ENCODE data around the gene AKNA. TPM values are rescaled to one million over a fixed set of nuclear protein-coding genes. Genes with fewer than 3 reads are reported as not detected.

Gene AKNA
- total RNA-seq, 2 experiments from 2014 or later, result 61.4 to 203 TPM

- Histone ChIP-seq H3K27ac (ENCODE audit: low read depth, low read length, poor library complexity, severe bottlenecking) (no peak overlapping the region), H3K79me2 (ENCODE audit: insufficient read depth, low read depth, low read length) (no peaks in the 10 kb centered on the region), H3K9me2 (ENCODE audit: insufficient read depth, low read length) (no peaks in the 10 kb centered on the region), H3K4me1 (ENCODE audit: insufficient read depth, low read length, poor library complexity, severe bottlenecking) (no peaks in the 10 kb centered on the region), H3K36me3 (ENCODE audit: insufficient read depth, low read length) (no peaks in the 10 kb centered on the region), H3K9me3 (ENCODE audit: low read length) (no peaks in the 10 kb centered on the region), H3K4me3 (ENCODE audit: low read depth, low read length, poor library complexity, severe bottlenecking) (no peak overlapping the region), H4K20me1 (ENCODE audit: insufficient read depth, low read length) (no peaks in the 10 kb centered on the region), H3K4me2 (ENCODE audit: low read length) (no peak overlapping the region), H2AFZ (ENCODE audit: low read length) (no peak overlapping the region)
- BruUV-seq (replicated peaks), result no TSS peak
- no peak for DNase-seq (ENCODE audit: low spot score)
- intact Hi-C loops (cut with micrococcal nuclease; ENCODE audit: unreplicated experiment), result no loop called here
- TF ChIP-seq EZH2phosphoT487 (IDR thresholded peaks at IDR 0.05; ENCODE audit: borderline replicate concordance, low read depth, low read length), result no peak
- TF ChIP-seq CTCF (conservative IDR thresholded peaks at IDR 0.05; ENCODE audit: low read length), result no peak
- ChIA-PET POLR2A (interaction anchor here (0.7 to 1.0 kb wide), 2 partner anchors 16 to 121 kb away, joined by 3 read pairs; no protein-coding TSS in a partner anchor), CTCF (ENCODE audit: unreplicated experiment) (interaction anchor here (0.5 to 0.9 kb wide), 2 partner anchors 12 to 102 kb away, joined by 3 read pairs; no protein-coding TSS in a partner anchor)
These were observed 29.1 kb upstream of the AKNA start for GRCh38 chr9:114416906-114417305.

- CTCF ChIA-PET (ENCODE audit: unreplicated experiment), result no interaction called here
- TF ChIP-seq EZH2phosphoT487 (IDR thresholded peaks at IDR 0.05; ENCODE audit: borderline replicate concordance, low read depth, low read length) (no peak), CTCF (conservative IDR thresholded peaks at IDR 0.05; ENCODE audit: low read length) (no peak)
These were observed 28.5 kb upstream of the AKNA start for GRCh38 chr9:114416290-114416689.

GRCh38 chr9:114414346-114414745 lies 26.6 kb upstream of the AKNA start:
- no peaks in the 10 kb centered on the region for H4K20me1 ChIP-seq (ENCODE audit: insufficient read depth, low read length)
- intact Hi-C loops (cut with micrococcal nuclease; ENCODE audit: unreplicated experiment), result no loop called here
- H2AFZ ChIP-seq (ENCODE audit: low read length), result no peak overlapping the region
- H3K4me2 ChIP-seq (ENCODE audit: low read length), result no peak overlapping the region
- ChIA-PET CTCF (ENCODE audit: unreplicated experiment) (interaction anchor here (1.0 kb wide), 1 partner anchor 88 kb away, joined by 3 read pairs; no protein-coding TSS in a partner anchor), POLR2A (interaction anchor here (1.4 kb wide), 1 partner anchor 19 kb away, joined by 4 read pairs; no protein-coding TSS in a partner anchor)
- TF ChIP-seq CTCF (conservative IDR thresholded peaks at IDR 0.05; ENCODE audit: low read length) (no peak), EZH2phosphoT487 (IDR thresholded peaks at IDR 0.05; ENCODE audit: borderline replicate concordance, low read depth, low read length) (no peak)
- no peak overlapping the region for H3K27ac ChIP-seq (ENCODE audit: low read depth, low read length, poor library complexity, severe bottlenecking)
- H3K4me1 ChIP-seq (ENCODE audit: insufficient read depth, low read length, poor library complexity, severe bottlenecking), result no peaks in the 10 kb centered on the region
- H3K9me2 ChIP-seq (ENCODE audit: insufficient read depth, low read length), result no peaks in the 10 kb centered on the region
- DNase-seq (ENCODE audit: low spot score), result no peak
- no peaks in the 10 kb centered on the region for H3K36me3 ChIP-seq (ENCODE audit: insufficient read depth, low read length)
- BruUV-seq (replicated peaks), result no TSS peak
- H3K9me3 ChIP-seq (ENCODE audit: low read length), result no peaks in the 10 kb centered on the region
- H3K79me2 ChIP-seq (ENCODE audit: insufficient read depth, low read depth, low read length), result no peaks in the 10 kb centered on the region
- no peak overlapping the region for H3K4me3 ChIP-seq (ENCODE audit: low read depth, low read length, poor library complexity, severe bottlenecking)

More at GRCh38 chr9:114416290-114416689, 28.5 kb upstream of the AKNA start:
- intact Hi-C loops (cut with micrococcal nuclease; ENCODE audit: unreplicated experiment), result no loop called here
- no peaks in the 10 kb centered on the region for H3K4me1 ChIP-seq (ENCODE audit: insufficient read depth, low read length, poor library complexity, severe bottlenecking)
- H3K4me3 ChIP-seq (ENCODE audit: low read depth, low read length, poor library complexity, severe bottlenecking), result no peak overlapping the region
- H3K36me3 ChIP-seq (ENCODE audit: insufficient read depth, low read length), result no peaks in the 10 kb centered on the region
- BruUV-seq (replicated peaks), result no TSS peak
- no peaks in the 10 kb centered on the region for H3K79me2 ChIP-seq (ENCODE audit: insufficient read depth, low read depth, low read length)
- H3K4me2 ChIP-seq (ENCODE audit: low read length), result no peak overlapping the region
- POLR2A ChIA-PET, result interaction anchor here (0.7 kb wide), 1 partner anchor 120 kb away, joined by 3 read pairs; no protein-coding TSS in a partner anchor
- H2AFZ ChIP-seq (ENCODE audit: low read length), result no peak overlapping the region
- no peaks in the 10 kb centered on the region for H4K20me1 ChIP-seq (ENCODE audit: insufficient read depth, low read length)
- H3K9me2 ChIP-seq (ENCODE audit: insufficient read depth, low read length), result no peaks in the 10 kb centered on the region
- no peaks in the 10 kb centered on the region for H3K9me3 ChIP-seq (ENCODE audit: low read length)
- DNase-seq (ENCODE audit: low spot score), result no peak
- no peak overlapping the region for H3K27ac ChIP-seq (ENCODE audit: low read depth, low read length, poor library complexity, severe bottlenecking)
